Measurements from ENCODE around the gene CUBN. TPM values are rescaled to one million over a fixed set of nuclear protein-coding genes. Genes with fewer than 3 reads are reported as not detected.

The CUBN gene
- total and polyA plus RNA-seq, 7 donors: 0.25 to 2.4 (median 1.1) TPM; not detected in 2

- Histone ChIP-seq H3K4me1 (no peaks in the 10 kb centered on the region), H3K9me3 (no peaks in the 10 kb centered on the region), H3K27me3 (no peaks in the 10 kb centered on the region), H3K27ac (no peak overlapping the region), H3K36me3 (no peaks in the 10 kb centered on the region), H3K4me3 (no peak overlapping the region)
- TF ChIP-seq POLR2A (IDR thresholded peaks at IDR 0.05): no peak
- TF ChIP-seq POLR2AphosphoS5 (IDR thresholded peaks at IDR 0.05): no peak
- TF ChIP-seq EP300 (IDR thresholded peaks at IDR 0.05): no peak
- TF ChIP-seq CTCF (IDR thresholded peaks at IDR 0.05): no peak
- intact Hi-C loops (cut with DNase I): no loop called here
- no peak for DNase-seq
- 72 to 73% methylated on average over 9 of the region's 9 CpGs for WGBS, 2 donors
Measured at GRCh38 chr10:16919121-16919982, 210.3 kb downstream of the CUBN start.

- H3K9me3 ChIP-seq: no peaks in the 10 kb centered on the region
- 88 to 96% methylated on average over 6 of the region's 6 CpGs for WGBS, 2 donors
- H3K36me3 ChIP-seq: no peaks in the 10 kb centered on the region
- H3K4me3 ChIP-seq: no peak overlapping the region
- intact Hi-C loops (cut with DNase I): no loop called here
- H3K27me3 ChIP-seq: no peaks in the 10 kb centered on the region
- H3K4me1 ChIP-seq: no peaks in the 10 kb centered on the region
- no peak overlapping the region for H3K27ac ChIP-seq
- TF ChIP-seq EP300 (IDR thresholded peaks at IDR 0.05) (no peak), POLR2AphosphoS5 (IDR thresholded peaks at IDR 0.05) (no peak), CTCF (IDR thresholded peaks at IDR 0.05) (no peak), POLR2A (IDR thresholded peaks at IDR 0.05) (no peak)
- no peak for DNase-seq
Measured at GRCh38 chr10:16916496-16916895, 213.1 kb downstream of the CUBN start.

GRCh38 chr10:16915300-16915699 lies 214.3 kb downstream of the CUBN start:
- Histone ChIP-seq H3K36me3 (no peaks in the 10 kb centered on the region), H3K4me3 (no peak overlapping the region), H3K27me3 (no peaks in the 10 kb centered on the region), H3K9me3 (no peaks in the 10 kb centered on the region), H3K4me1 (no peaks in the 10 kb centered on the region), H3K27ac (no peak overlapping the region)
- 80 to 81% methylated on average over 2 of the region's 2 CpGs for WGBS, 2 donors
- intact Hi-C loops (cut with DNase I): no loop called here
- no peak for TF ChIP-seq EP300 (IDR thresholded peaks at IDR 0.05)
- no peak for TF ChIP-seq POLR2AphosphoS5 (IDR thresholded peaks at IDR 0.05)
- no peak for TF ChIP-seq CTCF (IDR thresholded peaks at IDR 0.05)
- TF ChIP-seq POLR2A (IDR thresholded peaks at IDR 0.05): no peak
- no peak for DNase-seq

- H3K27ac ChIP-seq: no peak overlapping the region
- DNase-seq: no peak
- no peaks in the 10 kb centered on the region for H3K27me3 ChIP-seq
- no peaks in the 10 kb centered on the region for H3K4me1 ChIP-seq
- H3K36me3 ChIP-seq: no peaks in the 10 kb centered on the region
- H3K4me3 ChIP-seq: no peak overlapping the region
- intact Hi-C loops (cut with DNase I): no loop called here
- 83 to 84% methylated on average over 4 of the region's 4 CpGs for WGBS, 2 donors
- TF ChIP-seq POLR2AphosphoS5 (IDR thresholded peaks at IDR 0.05) (no peak), POLR2A (IDR thresholded peaks at IDR 0.05) (no peak), EP300 (IDR thresholded peaks at IDR 0.05) (no peak), CTCF (IDR thresholded peaks at IDR 0.05) (no peak)
- H3K9me3 ChIP-seq: no peaks in the 10 kb centered on the region
Measured at GRCh38 chr10:16913266-16913665, 216.3 kb downstream of the CUBN start.
